NCI-H82 (cell line): ENCODE measurements around the gene DCXR.
"Not testable (repeated sequence)": the region's sequence is repeated elsewhere in the genome, so short reads cannot be mapped to it uniquely, and the experiment has no call there.

Experiments used
- DNase-seq: peaks from one replicate; lab custom pipeline; 2025; lab: John Stamatoyannopoulos, UW

Gene DCXR

DNA sequence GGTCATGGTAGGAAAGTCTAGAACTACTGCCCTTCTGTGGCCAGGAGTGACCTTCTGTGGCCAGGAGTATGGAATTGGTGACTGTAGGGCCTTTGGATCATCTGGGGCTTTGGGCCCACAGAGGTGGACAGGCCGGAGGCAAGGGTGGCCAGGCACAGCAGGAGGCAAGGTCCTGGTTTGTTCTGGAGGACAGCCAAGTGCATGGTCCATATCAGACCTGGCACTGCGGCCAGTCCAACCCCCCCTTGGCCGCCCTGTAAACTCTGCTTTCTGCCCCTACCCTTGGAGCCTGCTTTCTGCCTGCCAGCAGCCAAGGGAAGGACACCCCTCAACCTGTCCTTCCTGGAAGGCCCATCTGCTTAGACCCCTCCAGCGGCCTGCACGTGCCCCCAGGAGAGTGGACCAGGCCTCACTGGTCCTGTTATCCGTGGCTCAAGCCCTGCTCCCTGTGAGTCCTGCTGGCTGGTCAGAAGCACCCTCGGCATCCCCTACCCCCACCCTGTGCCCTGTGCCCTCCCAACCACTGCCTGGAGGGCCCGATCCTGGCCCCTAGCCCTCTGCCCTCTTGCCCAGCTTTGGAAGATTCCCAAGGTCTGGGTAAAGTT lies 2.3 kb upstream of the DCXR start:
- no peak for DNase-seq

DNA sequence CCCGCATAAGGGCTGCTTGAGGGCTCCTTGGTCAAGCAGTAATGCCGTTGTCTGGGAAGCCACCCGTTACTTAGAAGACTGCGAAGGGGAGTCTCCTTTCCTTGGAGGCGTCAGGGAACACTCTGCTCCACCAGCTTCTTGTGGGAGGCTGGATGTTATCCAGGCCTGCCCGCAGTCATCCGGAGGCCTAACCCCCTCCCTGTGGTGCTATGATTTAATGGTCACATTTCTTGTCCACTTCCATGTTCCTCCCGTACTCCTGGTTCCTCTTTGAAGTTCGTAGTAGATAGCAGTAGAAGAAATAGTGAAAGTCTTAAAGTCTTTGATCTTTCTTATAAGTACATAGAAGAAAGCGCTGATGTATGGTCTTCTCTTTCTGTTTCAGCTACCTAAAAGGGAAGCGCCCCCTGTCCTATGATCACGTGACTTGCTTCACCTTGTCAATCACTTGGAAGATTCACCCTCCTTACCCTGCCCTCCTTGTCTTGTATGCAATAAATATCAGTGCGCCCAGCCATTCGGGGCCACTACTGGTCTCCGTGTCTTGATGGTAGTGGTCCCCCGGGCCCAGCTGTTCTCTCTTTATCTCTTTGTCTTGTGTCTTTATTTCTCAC lies 1.4 kb upstream of the DCXR start:
- not testable (repeated sequence) for DNase-seq

DNA sequence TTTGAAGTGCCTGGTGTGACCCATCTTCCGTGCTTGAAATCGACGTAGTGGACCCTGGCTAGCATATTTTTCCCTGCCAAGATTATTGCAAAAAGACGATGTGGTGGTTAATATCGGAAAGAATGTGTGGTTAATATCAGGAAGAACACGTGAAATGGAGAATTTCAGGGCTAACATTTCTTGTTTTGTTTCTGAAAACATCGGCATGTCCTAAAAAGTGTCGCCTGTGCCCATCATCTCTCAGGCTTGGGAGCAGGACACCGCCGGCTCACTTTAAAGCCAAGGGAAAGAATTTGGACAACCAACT lies 345 bp upstream of the DCXR start:
- DNase-seq, result no peak

DNA sequence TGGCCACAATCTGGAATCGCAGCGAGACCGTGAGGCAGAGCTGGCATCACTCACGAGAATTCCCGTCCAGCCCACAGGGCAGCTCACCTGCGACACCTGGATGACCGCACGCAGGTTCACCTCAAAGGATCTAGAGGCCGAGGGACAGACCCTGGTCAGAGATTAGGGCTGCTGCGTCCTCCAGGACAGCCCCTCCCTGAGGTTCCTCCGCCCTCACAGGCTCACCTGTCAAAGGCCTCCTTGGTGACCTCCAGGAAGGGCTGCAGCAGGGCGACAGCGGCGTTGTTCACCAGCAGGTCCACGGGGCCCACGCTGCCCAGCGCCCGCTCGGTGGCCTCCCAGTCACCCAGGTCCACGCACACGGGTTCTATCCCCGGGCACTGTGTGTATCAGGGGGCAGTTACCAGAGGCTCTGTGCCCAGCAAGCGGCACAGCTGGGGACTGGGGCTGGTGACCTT lies 834 bp downstream of the DCXR start:
- no peak for DNase-seq

DNA sequence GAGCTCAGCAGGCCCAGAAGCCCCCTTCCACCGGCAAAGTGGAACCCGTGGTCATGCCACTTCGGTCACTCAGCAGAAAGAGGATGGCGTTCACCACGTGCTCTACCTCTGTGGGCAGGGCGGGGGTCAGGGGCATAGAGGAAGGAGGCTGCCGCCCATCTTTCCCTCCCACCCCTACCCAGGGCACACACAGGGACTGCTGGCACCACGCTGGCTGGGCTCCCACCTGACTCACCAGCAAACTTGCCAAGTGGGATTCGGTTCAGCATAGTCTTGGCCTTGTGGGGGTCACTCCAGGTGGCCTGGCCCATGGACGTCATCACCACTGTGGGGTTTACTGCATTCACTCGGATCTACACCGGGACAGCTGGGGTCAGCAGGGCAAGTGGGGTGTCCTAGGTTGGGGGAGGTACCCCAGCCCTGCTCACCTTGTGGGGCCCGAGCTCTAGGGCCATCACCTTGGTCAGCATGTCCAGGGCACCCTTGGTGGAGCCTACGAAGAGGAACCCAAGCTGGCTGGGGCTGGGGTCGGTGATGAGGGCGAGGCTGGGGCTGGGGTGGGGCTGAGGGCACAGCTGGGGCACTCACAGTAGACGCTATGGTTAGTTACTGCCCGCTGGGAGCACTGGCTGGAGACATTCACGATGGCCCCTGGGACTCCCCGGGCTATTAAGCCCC lies 1.4 kb downstream of the DCXR start:
- DNase-seq, result no peak

DNA sequence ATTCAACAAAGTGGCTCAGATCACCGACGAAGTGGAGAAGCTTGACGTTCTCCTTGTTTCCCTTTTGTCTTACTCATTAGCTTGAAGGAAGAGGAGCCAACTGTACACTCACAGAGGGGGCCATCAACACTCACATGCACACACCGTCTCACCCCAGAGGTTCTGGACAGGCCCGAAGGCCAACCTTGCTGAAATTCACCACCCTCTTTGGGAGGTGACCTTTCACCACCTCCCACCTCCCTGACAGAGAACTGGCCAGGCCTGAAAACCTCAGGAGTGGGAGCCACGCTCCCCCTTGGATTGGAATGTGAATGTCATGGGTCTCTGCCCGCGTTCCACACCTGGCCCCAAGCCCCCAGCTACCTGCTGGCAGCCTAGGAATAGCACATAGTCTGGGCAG lies 2.0 kb downstream of the DCXR start:
- DNase-seq, result no peak

DNA sequence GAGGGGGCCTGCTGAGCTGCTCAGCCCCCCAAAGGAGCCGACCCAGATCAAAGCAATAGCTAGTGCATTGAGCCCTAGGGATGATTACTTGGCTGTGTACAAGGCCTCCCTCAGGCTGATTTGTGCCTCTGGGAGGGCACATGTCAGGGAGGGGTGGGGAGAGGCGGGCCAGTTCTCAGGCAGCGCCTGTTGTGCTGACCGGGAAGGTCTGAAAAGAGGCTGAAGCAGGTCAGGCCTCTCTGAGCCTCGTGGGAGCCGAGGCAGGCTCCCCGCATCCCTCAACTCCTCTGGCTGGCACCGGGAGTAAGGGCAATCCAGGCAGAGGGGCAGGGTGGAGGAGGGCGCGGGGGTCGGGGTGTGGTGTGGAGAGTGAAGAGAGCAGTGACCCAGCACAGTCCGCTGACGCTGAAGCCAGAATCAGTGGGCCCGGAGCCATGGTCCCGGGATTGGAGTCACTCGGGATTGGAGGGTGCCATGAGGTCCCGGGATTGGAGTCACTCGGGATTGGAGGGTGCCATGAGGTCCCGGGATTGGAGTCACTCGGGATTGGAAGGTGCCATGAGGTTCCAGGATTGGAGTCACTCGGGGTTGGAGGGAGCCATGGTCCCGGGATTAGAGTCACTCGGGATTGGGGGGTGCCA lies 3.0 kb downstream of the DCXR start:
- DNase-seq, result no peak

DNA sequence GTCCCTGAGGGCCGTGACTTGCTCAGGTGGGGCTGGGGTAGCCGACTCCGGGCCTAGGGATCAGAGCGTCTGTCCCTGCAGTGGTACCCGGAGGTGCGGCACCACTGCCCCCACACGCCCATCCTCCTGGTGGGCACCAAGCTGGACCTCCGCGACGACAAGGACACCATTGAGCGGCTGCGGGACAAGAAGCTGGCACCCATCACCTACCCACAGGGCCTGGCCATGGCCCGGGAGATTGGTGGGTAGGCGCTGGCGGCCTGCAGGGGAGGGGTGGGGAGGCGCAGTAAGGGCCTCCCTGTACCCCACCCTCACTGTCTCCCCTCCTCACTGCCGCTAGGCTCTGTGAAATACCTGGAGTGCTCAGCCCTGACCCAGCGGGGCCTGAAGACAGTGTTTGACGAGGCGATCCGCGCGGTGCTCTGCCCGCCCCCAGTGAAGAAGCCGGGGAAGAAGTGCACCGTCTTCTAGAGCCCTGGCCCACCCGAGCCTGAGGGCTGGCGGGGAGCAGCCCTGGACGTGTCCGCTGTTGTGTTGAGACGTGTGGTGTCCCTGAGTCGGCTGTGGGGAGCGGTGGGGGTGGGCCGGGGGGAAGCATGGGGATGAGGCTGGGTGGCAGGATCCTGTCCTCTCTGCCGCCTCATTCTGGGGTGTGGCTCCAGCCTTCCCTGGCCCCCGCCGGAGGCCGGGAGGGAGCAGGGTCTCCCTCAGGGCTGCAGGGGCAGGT lies 4.0 kb downstream of the DCXR start:
- DNase-seq, result no peak

DNA sequence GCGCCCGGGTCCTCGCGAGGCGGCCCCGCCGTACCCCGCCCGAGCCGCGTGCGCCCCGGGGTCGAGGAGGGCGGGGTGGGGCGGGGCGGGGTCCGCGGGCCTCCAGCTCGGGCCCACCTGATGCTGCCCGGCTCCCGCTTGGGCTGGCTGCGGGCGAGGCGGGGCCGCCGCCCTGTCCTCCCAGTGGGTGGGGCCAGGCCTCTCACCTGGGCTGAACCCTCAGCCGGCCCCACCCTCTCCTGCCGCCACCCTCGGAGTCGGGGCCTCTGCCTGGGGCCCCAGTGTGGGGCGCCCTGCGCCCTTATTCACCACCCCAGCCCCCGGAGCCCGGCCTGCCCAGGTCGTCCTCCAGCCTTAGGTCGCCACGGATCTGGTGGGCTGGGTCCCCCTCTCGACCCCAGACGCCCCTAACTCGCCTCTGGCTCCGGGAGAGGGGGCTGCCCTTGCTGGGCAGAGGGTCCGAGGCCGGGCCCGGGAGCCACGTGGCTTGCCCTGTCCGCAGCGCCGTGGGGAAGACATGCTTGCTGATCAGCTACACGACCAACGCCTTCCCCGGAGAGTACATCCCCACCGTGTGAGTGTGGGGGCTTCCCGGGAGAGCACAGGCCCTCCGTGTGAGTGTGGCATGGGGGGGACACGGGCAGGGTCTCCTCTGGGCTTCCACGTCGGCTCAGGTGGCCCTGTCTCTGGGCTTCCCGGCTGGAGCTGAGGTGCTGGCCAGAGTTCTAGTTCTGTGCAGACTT lies 5.4 kb downstream of the DCXR start:
- DNase-seq, result peak; percentile 75

DNA sequence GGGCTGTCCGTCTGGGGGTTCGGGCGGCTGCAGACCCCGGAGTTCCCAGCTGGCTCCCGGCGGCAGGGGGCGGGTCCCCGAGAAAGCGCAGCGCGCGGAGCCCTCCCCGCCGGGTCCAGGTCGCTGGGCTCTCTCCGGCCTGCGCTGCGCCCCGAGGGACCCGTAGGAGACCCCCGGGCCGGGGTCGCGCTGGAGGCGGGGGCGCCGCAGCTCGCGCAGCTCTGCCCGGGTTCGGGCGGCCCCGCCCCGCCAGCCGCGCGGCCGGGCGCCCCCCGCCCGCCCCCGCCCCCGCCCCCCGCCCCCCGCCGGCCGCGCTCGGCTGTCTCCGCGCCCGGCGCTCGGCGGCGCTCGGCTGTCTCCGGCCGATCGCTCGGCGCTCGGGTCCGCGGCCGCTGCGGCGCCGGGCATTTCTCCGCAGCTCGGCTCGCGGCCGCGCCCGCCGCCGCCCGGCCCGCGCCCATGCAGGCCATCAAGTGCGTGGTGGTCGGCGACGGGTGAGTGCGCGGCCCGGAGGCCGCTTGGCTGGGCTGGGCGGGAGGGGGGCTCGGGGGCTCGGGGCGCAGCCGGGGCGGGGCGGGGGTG lies 6.1 kb downstream of the DCXR start, which contains the start of gene RAC3:
RAC3 (plus strand) TSS at position 376 of the 582 bp plus-strand sequence; CDS start at position 460, 84 bp downstream.
- DNase-seq, result peak; percentile 72

DNA sequence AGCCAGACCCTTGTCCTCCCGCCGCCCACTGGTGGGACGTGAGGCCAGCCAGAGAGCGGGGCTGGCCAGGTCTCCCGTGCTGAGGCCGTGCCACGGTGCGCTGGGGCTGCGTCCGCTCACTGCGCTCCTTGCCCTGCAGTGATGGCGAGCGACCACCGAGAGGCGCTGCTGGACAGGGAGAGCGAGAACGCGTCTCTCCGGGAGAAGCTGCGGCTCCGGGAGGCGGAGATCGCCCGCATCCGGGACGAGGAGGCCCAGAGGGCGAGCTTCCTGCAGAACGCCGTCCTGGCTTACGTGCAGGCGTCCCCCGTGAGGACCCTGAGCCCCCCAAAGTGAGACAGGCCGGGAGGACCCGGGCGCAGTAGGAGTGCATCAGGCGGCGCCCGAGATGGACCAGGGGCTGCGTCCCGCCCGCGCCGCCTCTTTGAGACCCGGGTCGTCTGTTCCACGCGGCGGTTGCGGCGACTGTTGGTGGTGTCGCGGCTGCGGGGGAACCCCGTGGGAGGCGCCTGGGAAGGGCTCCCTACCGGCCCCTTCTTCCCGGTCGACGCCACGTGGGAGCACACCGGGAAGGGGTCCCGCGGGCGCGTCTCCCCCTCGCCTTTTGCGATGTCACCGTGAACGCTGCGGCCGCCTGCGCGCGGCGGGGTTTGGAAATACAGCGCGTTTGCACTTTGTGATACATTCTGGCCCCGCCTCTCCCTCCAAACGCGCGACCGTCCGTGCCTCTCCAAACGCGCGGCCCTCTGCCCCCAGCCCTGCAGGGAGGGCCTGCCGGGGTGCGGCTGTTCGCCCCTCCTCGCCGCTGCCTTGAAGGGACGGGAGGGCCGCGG lies 6.8 kb downstream of the DCXR start:
- DNase-seq, result peak; percentile 92

DNA sequence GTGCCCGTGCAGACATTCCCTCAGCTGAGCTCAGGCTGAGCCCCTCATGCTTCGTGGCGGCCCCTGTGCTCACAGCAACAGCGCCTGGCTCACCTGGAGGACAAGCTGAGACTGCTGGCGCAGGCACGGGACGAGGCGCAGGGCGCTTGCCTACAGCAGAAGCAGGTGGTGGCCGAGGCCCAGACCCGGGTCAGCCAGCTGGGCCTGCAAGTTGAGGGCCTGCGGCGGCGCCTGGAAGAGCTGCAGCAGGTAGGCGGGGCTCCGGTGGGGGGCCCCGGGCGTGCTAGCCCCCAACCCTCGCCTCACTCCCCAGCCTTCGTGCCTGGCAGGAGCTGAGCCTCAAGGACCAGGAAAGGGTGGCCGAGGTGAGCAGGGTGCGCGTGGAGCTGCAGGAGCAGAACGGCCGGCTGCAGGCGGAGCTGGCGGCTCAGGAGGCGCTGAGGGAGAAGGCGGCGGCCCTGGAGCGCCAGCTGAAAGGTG lies 7.5 kb downstream of the DCXR start:
- DNase-seq, result no peak

DNA sequence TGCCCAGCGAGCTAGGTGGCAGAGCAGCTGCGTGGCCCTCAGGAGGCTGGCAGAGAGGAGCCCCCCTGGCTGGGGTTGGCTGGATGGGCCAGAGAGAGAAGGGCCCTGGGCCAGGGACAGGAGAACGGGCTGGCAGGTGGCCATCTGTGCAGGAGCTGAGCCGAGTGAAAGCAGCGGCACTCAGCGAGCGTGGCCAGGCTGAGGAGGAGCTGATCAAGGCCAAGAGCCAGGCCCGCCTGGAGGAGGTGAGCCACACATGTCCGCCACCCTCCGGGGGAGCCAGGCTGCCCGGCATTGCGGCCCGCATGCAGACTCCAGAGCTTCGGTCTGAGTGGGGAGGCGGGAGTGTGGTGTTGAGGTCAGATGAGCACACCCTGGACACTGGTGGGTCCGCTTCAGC lies 8.1 kb downstream of the DCXR start:
- DNase-seq, result no peak

DNA sequence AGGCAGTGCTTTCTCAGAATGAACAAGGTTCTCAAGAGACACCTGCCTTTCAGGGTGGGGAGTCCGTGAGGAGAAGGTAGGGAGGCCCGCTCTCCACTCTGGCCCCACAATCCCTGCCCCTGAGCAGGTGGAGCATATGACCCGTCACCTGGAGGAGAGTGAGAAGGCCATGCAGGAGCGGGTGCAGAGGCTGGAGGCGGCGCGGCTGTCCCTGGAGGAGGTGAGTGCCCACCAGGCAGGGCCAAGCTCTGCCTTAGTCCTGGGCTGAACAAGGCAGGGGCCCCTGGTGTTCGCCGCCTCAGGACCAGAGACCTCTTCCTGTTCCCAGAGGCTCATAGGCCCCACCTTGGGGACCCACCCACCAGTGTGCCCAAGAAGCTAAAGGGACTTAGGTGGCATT lies 8.5 kb downstream of the DCXR start:
- no peak for DNase-seq

DNA sequence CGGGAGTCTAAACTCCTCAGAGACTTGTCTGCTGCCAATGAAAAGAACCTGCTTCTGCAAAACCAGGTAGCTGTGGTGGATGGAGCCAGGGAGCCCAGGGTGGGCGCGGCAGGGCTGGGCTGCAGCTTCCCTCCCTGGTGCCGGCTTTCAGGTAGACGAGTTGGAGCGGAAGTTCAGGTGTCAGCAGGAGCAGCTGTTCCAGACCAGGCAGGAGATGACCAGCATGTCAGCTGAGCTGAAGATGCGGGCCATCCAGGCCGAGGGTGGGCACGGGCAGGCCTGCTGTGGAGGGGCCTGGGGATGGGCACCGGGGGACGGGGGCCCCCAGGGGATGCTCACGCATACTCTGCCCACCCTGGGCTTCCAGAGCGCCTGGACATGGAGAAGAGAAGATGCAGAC lies 9.3 kb downstream of the DCXR start:
- DNase-seq, result no peak

DNA sequence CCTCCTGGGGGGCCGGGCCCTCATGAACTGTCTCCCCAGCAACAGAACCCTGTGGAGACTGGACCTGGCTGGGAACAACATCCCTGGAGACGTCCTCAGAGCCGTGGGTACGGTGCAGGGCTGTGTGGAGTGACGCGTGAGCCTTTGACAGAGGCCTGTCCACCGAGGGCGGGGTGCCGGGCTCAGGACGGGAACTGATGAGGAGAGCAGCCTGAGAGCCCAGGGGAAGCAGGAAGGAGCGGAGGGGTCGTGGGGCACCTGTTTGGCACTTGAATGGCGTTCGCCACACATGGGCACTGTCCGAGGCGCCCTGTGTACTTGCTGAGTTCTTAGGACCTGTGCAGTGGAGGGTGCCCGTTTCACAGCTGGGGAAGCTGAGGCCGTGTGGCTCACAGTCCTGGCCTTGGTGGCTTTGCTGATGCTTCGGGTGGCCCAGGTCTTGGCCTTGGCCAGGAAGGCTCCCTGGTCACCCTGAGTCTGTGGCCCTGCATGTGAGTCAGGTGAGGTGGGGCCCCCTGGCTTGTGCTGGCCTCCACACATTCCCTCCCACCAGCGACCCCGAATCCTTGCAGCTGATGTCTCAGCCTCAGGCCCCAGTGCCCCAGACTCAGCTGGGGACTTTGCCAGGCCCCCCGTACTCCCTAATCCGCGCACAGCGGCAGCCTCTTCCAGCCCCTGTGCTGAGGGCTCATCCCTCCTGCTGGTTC lies 11.9 kb downstream of the DCXR start:
- DNase-seq, result no peak

DNA sequence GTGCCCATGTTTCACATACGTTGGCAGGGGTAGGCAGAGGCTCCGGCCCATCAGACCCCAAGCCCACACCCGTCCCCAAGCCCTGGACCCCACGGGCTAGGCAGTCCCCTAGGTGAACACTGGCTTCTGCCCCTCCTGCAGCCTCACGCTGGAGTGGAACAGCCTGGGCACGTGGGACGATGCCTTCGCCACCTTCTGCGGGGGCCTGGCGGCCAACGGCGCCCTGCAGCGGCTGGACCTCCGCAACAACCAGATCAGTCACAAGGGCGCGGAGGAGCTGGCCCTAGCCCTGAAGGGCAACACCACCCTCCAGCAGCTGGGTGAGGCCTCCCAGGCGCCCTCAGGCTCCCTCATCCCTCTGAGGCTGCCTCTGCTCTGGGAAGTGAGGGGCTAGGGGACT lies 12.6 kb downstream of the DCXR start:
- DNase-seq, result no peak

DNA sequence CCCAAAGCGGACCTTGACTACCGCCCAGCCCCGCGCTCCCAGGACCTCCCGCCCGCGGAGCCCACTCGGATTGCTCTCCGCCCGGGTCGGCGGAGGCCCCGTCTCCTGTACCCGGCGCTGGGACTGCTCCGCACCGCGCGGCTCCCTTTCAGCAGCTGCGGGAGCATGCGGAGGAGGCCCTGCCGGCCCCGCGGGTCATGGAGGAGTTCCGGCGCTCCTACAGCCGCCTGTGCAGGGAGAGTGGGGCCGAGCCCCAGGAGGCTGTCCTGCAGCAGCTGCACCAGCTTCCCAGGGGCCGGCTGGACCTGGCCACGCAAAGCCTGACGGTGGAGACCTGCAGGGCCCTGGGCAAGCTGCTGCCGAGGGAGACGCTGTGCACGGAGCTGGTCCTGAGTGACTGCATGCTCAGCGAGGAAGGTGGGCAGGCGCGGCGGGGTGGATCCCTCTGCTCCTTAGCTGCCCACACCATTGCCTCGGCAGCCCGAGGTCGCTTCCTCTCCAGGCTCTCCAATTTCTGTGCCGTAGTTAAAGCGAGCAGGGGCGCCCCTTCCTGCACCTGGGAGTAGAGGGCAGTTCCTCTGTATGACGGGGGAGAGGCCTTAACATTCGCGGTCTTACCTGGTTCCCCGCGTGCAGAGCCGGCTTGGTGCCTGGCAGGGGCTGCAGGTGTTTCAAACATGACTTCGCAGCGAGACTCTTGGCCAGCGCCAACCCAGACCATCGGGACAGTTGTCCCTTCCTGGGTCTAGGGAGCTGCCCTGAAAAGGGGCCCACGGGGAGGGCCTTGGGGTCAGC lies 13.9 kb downstream of the DCXR start:
- peak; percentile 64 for DNase-seq

DNA sequence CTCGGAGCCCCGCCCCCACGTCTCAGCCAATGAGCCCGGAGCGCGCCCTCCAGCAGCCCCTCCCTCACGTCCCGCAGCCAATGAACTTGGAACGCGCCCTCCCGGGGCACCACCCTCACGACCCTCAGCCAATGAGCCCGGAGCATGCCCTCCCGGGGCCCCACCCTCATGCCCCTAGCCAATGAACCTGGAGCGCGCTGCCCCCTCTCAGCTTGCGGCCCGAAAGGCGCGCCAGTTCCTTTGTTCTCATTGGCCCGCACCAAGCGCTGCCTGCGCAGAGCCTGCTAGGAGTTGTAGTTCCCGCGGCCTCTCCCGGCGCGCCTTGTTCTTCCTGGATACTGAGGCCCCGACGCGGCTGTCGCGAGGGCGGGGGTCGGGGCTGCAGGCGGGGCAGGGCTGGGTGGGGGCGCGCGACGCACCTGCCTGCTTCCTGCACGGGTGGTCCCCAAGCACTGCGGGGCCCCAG lies 14.5 kb downstream of the DCXR start, which contains the start of gene LRRC45:
LRRC45 (plus strand) TSS at position 325 of the 466 bp plus-strand sequence. CDS start 339 bp downstream, outside the sequence.
- peak; percentile 100 for DNase-seq
